GM23338 (cell line): ENCODE measurements around the gene GOLGA8B. TPM values are rescaled to one million over a fixed set of nuclear protein-coding genes. Genes with fewer than 3 reads are reported as not detected.

Experiments used
- ATAC-seq: fragments of 200-7000 bp; cut with Tn5 transposase; 3 replicates; pipeline ENCODE4 v1.9.1; 2020
- DNase-seq: peaks from one replicate; pipeline ENCODE4 v3.0.0-alpha.2; 2015; ENCODE audit warnings: low spot score
- H2AFZ ChIP-seq: fragments of 200-600 bp; sonication (generic); 2 replicates; pipeline ENCODE4 v1.8.0; 2016; ENCODE audit warnings: antibody characterized with exemption, mild to moderate bottlenecking, moderate library complexity
- H3F3A ChIP-seq: fragments of 200-600 bp; sonication (generic); replicated peaks from 2 replicates; pipeline ENCODE4 v1.8.0; 2017; ENCODE audit warnings: antibody characterized with exemption, mixed run types, low read depth
- H3K27ac ChIP-seq: fragments of 200-600 bp; sonication (generic); 2 replicates; pipeline ENCODE4 v1.6.1; 2016; ENCODE audit warnings: low read depth
- H3K27me3 ChIP-seq: fragments of 200-600 bp; sonication (generic); 2 replicates; pipeline ENCODE4 v1.8.0; 2016; ENCODE audit warnings: mild to moderate bottlenecking, mixed run types, moderate library complexity; ENCODE audit not compliant: insufficient read depth
- H3K36me3 ChIP-seq: fragments of 200-600 bp; sonication (generic); 2 replicates; pipeline ENCODE4 v1.8.0; 2016; ENCODE audit warnings: mild to moderate bottlenecking; ENCODE audit not compliant: insufficient read depth
- H3K4me1 ChIP-seq: fragments of 200-600 bp; sonication (generic); 2 replicates; pipeline ENCODE4 v1.8.0; 2016; ENCODE audit warnings: mild to moderate bottlenecking, moderate library complexity; ENCODE audit not compliant: insufficient read depth
- H3K4me2 ChIP-seq: fragments of 200-600 bp; sonication (generic); 2 replicates; pipeline ENCODE4 v1.7.1; 2017; ENCODE audit warnings: mixed run types
- H3K4me3 ChIP-seq: fragments of 200-600 bp; sonication (generic); 2 replicates; pipeline ENCODE4 v1.6.1; 2016; ENCODE audit warnings: mixed run types
- H3K79me2 ChIP-seq: fragments of 200-600 bp; sonication (generic); replicated peaks from 2 replicates; pipeline ENCODE4 v1.8.0; 2017; ENCODE audit warnings: mild to moderate bottlenecking; ENCODE audit not compliant: insufficient read depth
- H3K9me2 ChIP-seq: fragments of 200-600 bp; sonication (generic); 2 replicates; pipeline ENCODE4 v1.8.0; 2017; ENCODE audit not compliant: insufficient read depth
- H4K20me1 ChIP-seq: fragments of 200-600 bp; sonication (generic); replicated peaks from 2 replicates; pipeline ENCODE4 v1.8.0; 2017; ENCODE audit warnings: mild to moderate bottlenecking; ENCODE audit not compliant: insufficient read depth
- H3K27ac Mint-ChIP-seq: 2 replicates; pipeline ENCODE4 v1.8.0; 2020; ENCODE audit warnings: inconsistent platforms, mild to moderate bottlenecking, moderate library complexity, mixed read lengths
- H3K27me3 Mint-ChIP-seq: 3 replicates; pipeline ENCODE4 v1.8.0; 2022; ENCODE audit warnings: low read depth, mild to moderate bottlenecking, moderate library complexity, mixed read lengths, inconsistent platforms; ENCODE audit not compliant: insufficient read depth, poor library complexity
- H3K36me3 Mint-ChIP-seq: 3 replicates; pipeline ENCODE4 v1.8.0; 2021; ENCODE audit warnings: low read depth, mild to moderate bottlenecking, inconsistent platforms, moderate library complexity, mixed read lengths
- H3K4me1 Mint-ChIP-seq: 3 replicates; pipeline ENCODE4 v1.8.0; 2020; ENCODE audit warnings: mild to moderate bottlenecking, inconsistent platforms, mixed read lengths
- H3K4me3 Mint-ChIP-seq: 3 replicates; pipeline ENCODE4 v1.8.0; 2021; ENCODE audit warnings: moderate library complexity, mild to moderate bottlenecking, inconsistent platforms, mixed read lengths
- H3K9me3 Mint-ChIP-seq: 3 replicates; pipeline ENCODE4 v1.8.0; 2020; ENCODE audit warnings: moderate library complexity, mild to moderate bottlenecking, inconsistent platforms, mixed read lengths
- CREB1 ChIP-seq: fragments of 250-450 bp; sonication (Bioruptor Pico); IDR thresholded peaks from 2 replicates; pipeline ENCODE4 v1.5.0; 2020; ENCODE audit warnings: low read depth, mild to moderate bottlenecking, moderate library complexity
- EZH2 ChIP-seq: fragments of 200-600 bp; sonication (generic); IDR thresholded peaks from one replicate; pipeline ENCODE4 v1.8.0; 2017; ENCODE audit warnings: antibody characterized with exemption, mild to moderate bottlenecking, low read depth; ENCODE audit not compliant: unreplicated experiment
- EZH2phosphoT487 ChIP-seq: fragments of 200-600 bp; sonication (generic); IDR thresholded peaks from one replicate; pipeline ENCODE4 v1.8.1; 2018; ENCODE audit warnings: antibody characterized with exemption; ENCODE audit not compliant: unreplicated experiment
- JUNB ChIP-seq: IDR thresholded peaks from one replicate; pipeline ENCODE4 v1.6.1; 2016; ENCODE audit warnings: antibody characterized with exemption; ENCODE audit not compliant: unreplicated experiment
- NANOG ChIP-seq: IDR thresholded peaks from 2 replicates; pipeline ENCODE4 v1.6.1; 2016; ENCODE audit warnings: antibody characterized with exemption, borderline replicate concordance
- POLR2AphosphoS5 ChIP-seq: IDR thresholded peaks from 2 replicates; pipeline ENCODE4 v1.6.1; 2016; ENCODE audit warnings: antibody characterized with exemption, low read depth
- STAT1 ChIP-seq: IDR thresholded peaks from one replicate; pipeline ENCODE4 v1.6.1; 2016; ENCODE audit warnings: antibody characterized with exemption; ENCODE audit not compliant: unreplicated experiment
- ZNF114 ChIP-seq: fragments of 250-450 bp; sonication (Bioruptor Pico); IDR thresholded peaks from 2 replicates; pipeline ENCODE4 v1.5.0; 2020; ENCODE audit warnings: mild to moderate bottlenecking, moderate library complexity
- ZNF331 ChIP-seq: fragments of 250-450 bp; sonication (Bioruptor Pico); IDR thresholded peaks from 2 replicates; pipeline ENCODE4 v1.5.0; 2020; ENCODE audit warnings: low read depth, mild to moderate bottlenecking, moderate library complexity
- polyA plus RNA-seq: library from polyadenylated mRNA; unstranded; fragments of >200 nt; fragmentation: Nextera tagmentation; extraction: Ambion mirVana; gene quantifications from 2 replicates; pipeline ENCODE4 v1.2.1, GENCODE V29; 2016
- total RNA-seq: library from RNA; depleted of rRNA; stranded (reverse); fragments of >200 nt; shearing (Covaris generic); gene quantifications from 2 replicates; pipeline ENCODE4 v1.2.3, GENCODE V29; 2014
- TF ChIP-seq, protein P1 (sequence below), 2 experiments: fragments of 200-600 bp in 1 of 2; sonication (generic) in 1 of 2; conservative IDR thresholded peaks; 2 replicates each; pipeline versions ENCODE4 v1.5.1 to v1.6.1; 2016 to 2017; ENCODE audit warnings: antibody characterized with exemption in 2 of 2, low read depth in 2 of 2, mild to moderate bottlenecking in 2 of 2, moderate library complexity in 1 of 2
- TF ChIP-seq, protein P2 (sequence below): IDR thresholded peaks from 2 replicates; pipeline ENCODE4 v1.6.1; 2016; ENCODE audit warnings: antibody characterized with exemption
- TF ChIP-seq, protein P3 (sequence below): IDR thresholded peaks from one replicate; pipeline ENCODE4 v1.6.1; 2018; ENCODE audit warnings: antibody characterized with exemption; ENCODE audit not compliant: unreplicated experiment

GOLGA8B gene
- total and polyA plus RNA-seq, 2 experiments from 2014 or later = 44.9 to 50.2 TPM

DNA sequence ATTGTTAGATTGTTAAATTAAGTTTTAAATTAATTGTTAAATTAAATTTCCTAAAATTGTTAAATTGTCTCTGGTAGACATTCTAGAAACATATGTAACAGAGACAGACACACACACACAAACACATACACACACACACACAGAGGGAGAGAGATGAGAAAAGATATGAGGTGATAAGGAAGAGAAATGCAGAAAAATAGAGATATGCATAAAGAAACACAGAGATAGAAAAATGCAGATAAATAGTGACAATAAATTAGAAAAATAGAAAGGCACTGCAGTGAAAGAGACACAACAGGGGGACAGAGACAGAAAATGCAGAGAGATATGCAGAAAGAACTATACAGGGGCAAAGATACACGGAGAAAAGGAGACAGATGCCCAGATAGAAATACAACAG is 25.1 kb upstream of the GOLGA8B start (continued):
- TF ChIP-seq, protein P1, sequence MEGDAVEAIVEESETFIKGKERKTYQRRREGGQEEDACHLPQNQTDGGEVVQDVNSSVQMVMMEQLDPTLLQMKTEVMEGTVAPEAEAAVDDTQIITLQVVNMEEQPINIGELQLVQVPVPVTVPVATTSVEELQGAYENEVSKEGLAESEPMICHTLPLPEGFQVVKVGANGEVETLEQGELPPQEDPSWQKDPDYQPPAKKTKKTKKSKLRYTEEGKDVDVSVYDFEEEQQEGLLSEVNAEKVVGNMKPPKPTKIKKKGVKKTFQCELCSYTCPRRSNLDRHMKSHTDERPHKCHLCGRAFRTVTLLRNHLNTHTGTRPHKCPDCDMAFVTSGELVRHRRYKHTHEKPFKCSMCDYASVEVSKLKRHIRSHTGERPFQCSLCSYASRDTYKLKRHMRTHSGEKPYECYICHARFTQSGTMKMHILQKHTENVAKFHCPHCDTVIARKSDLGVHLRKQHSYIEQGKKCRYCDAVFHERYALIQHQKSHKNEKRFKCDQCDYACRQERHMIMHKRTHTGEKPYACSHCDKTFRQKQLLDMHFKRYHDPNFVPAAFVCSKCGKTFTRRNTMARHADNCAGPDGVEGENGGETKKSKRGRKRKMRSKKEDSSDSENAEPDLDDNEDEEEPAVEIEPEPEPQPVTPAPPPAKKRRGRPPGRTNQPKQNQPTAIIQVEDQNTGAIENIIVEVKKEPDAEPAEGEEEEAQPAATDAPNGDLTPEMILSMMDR (conservative IDR thresholded peaks at IDR 0.05; ENCODE audit: low read depth in 2 of 2) = no peak
- TF ChIP-seq ZNF331 (CRISPR knock-in tag) (no peak), ZNF114 (no peak), JUNB (no peak), EZH2 (no peak)
- TF ChIP-seq, protein P2, sequence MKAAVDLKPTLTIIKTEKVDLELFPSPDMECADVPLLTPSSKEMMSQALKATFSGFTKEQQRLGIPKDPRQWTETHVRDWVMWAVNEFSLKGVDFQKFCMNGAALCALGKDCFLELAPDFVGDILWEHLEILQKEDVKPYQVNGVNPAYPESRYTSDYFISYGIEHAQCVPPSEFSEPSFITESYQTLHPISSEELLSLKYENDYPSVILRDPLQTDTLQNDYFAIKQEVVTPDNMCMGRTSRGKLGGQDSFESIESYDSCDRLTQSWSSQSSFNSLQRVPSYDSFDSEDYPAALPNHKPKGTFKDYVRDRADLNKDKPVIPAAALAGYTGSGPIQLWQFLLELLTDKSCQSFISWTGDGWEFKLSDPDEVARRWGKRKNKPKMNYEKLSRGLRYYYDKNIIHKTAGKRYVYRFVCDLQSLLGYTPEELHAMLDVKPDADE = no peak

DNA sequence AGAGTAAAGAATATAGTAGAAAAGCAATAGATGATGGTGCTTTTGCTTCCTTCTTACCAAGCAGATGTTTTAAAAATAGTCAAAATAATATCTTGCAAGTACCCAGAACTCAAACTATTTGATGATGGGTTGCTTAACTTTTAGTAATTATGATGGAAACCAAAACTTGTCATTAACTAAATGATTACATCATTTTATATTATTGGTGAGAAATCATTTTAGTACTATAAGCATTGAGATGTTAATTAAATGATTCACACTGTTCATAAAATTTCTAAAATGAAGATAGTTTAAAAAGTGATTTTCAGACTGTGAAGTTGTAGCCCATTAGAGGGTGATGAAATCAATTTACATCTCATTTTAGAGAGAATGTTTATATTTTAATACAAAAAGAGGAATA is 24.4 kb upstream of the GOLGA8B start:
- Histone ChIP-seq H3F3A (no peaks in the 10 kb centered on the region), H3K9me2 (no peaks in the 10 kb centered on the region), H3K27me3 (no peaks in the 10 kb centered on the region), H4K20me1 (no peaks in the 10 kb centered on the region), H3K4me3 (no peak overlapping the region), H3K4me1 (0 out of 2 replicates have a peak, but pooled peaks cover 5% of the 10 kb centered on the region), H3K79me2 (no peaks in the 10 kb centered on the region), H2AFZ (no peak overlapping the region), H3K27ac (no peak overlapping the region), H3K4me2 (no peak overlapping the region), H3K36me3 (no peaks in the 10 kb centered on the region)
- H3K4me3 Mint-ChIP-seq = no peak overlapping the region
- ATAC-seq = no peak
- no peak overlapping the region for H3K27ac Mint-ChIP-seq
- H3K27me3 Mint-ChIP-seq = no peaks in the 10 kb centered on the region
- H3K9me3 Mint-ChIP-seq = no peaks in the 10 kb centered on the region
- no peak for TF ChIP-seq EZH2
- TF ChIP-seq, protein P2 = no peak
- TF ChIP-seq NANOG = no peak
- TF ChIP-seq, protein P3, sequence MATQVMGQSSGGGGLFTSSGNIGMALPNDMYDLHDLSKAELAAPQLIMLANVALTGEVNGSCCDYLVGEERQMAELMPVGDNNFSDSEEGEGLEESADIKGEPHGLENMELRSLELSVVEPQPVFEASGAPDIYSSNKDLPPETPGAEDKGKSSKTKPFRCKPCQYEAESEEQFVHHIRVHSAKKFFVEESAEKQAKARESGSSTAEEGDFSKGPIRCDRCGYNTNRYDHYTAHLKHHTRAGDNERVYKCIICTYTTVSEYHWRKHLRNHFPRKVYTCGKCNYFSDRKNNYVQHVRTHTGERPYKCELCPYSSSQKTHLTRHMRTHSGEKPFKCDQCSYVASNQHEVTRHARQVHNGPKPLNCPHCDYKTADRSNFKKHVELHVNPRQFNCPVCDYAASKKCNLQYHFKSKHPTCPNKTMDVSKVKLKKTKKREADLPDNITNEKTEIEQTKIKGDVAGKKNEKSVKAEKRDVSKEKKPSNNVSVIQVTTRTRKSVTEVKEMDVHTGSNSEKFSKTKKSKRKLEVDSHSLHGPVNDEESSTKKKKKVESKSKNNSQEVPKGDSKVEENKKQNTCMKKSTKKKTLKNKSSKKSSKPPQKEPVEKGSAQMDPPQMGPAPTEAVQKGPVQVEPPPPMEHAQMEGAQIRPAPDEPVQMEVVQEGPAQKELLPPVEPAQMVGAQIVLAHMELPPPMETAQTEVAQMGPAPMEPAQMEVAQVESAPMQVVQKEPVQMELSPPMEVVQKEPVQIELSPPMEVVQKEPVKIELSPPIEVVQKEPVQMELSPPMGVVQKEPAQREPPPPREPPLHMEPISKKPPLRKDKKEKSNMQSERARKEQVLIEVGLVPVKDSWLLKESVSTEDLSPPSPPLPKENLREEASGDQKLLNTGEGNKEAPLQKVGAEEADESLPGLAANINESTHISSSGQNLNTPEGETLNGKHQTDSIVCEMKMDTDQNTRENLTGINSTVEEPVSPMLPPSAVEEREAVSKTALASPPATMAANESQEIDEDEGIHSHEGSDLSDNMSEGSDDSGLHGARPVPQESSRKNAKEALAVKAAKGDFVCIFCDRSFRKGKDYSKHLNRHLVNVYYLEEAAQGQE = no peak
- TF ChIP-seq ZNF331 (CRISPR knock-in tag) = no peak
- TF ChIP-seq EZH2phosphoT487 = no peak
- TF ChIP-seq POLR2AphosphoS5 = no peak
- no peak for TF ChIP-seq CREB1 (CRISPR knock-in tag)
- no peak for TF ChIP-seq STAT1
- DNase-seq = no peak
- peaks cover 8% of the 10 kb centered on the region; the same call in 2 of the 3 replicates for H3K4me1 Mint-ChIP-seq
- H3K36me3 Mint-ChIP-seq = no peaks in the 10 kb centered on the region
